Immature natural killer cell (primary cell): ENCODE results near the gene KRTAP6-2. TPM values are rescaled to one million over a fixed set of nuclear protein-coding genes. Genes with fewer than 3 reads are reported as not detected.

Experiments
- DNase-seq, 3 donors: peaks; one replicate each; pipeline ENCODE4 v3.0.0; 2022; ENCODE audit warnings: mixed read lengths in 1 of 3
- H3K27ac Mint-ChIP-seq, 6 donors: one replicate each; pipeline ENCODE4 v1.8.0; 2020; ENCODE audit warnings: mixed read lengths in 6 of 6, mild to moderate bottlenecking in 5 of 6, inconsistent platforms in 4 of 6, moderate library complexity in 3 of 6
- H3K27me3 Mint-ChIP-seq, 3 donors: one replicate each; pipeline ENCODE4 v1.8.0; 2020 to 2021; ENCODE audit warnings: low read depth in 3 of 3, mild to moderate bottlenecking in 3 of 3, mixed read lengths in 3 of 3, moderate library complexity in 3 of 3, inconsistent platforms in 1 of 3
- H3K36me3 Mint-ChIP-seq, 3 donors: one replicate each; pipeline ENCODE4 v1.8.0; 2020; ENCODE audit warnings: mixed read lengths in 3 of 3, inconsistent platforms in 2 of 3, mild to moderate bottlenecking in 2 of 3
- H3K4me1 Mint-ChIP-seq, 2 donors: one replicate each; pipeline ENCODE4 v1.8.0; 2020; ENCODE audit warnings: inconsistent platforms in 2 of 2, mild to moderate bottlenecking in 2 of 2, mixed read lengths in 2 of 2, moderate library complexity in 1 of 2
- H3K4me3 Mint-ChIP-seq, 5 donors: one replicate each; pipeline ENCODE4 v1.8.0; 2020; ENCODE audit warnings: mild to moderate bottlenecking in 5 of 5, mixed read lengths in 5 of 5, inconsistent platforms in 3 of 5, moderate library complexity in 3 of 5
- H3K9me3 Mint-ChIP-seq, 6 donors: one replicate each; pipeline ENCODE4 v1.8.0; 2020; ENCODE audit warnings: mild to moderate bottlenecking in 6 of 6, mixed read lengths in 6 of 6, inconsistent platforms in 4 of 6, moderate library complexity in 3 of 6
- polyA plus RNA-seq, 3 donors: library from polyadenylated mRNA; unstranded; fragments of 300-500 nt; fragmentation: Illumina TruSeq; gene quantifications; one replicate each; pipeline ENCODE4 v1.2.3, GENCODE V29; 2021

KRTAP6-2 gene
- polyA plus RNA-seq, 3 donors from 2014 or later: not detected

DNA sequence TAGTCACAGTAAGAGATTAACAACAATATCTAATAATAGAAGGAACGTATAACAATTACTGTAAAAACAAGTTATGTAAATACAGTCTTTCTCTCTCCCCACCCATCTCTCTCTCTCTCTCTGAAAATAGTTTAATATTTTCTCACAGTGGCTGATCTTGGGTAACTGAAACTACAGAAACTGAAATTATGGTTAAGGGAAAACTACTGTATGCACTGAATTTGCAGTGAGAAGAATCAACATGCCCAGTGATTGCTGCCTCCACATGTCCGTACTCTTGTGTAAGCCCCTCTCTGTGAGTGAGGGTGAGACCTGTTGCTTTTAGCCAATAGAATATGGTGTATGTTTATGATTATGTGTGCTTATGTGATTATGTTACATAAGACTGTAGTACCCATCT lies 13.4 kb upstream of the KRTAP6-2 start:
- Mint-ChIP-seq H3K9me3 (peaks cover 6 to 26% (median 16%) of the 10 kb centered on the region in 6 donors), H3K36me3 (no peaks in the 10 kb centered on the region), H3K4me1 (no peaks in the 10 kb centered on the region), H3K4me3 (no peak overlapping the region), H3K27me3 (peaks cover 0 to 1% (median 0%) of the 10 kb centered on the region in 3 donors), H3K27ac (no peak overlapping the region)
- no peak for DNase-seq

DNA sequence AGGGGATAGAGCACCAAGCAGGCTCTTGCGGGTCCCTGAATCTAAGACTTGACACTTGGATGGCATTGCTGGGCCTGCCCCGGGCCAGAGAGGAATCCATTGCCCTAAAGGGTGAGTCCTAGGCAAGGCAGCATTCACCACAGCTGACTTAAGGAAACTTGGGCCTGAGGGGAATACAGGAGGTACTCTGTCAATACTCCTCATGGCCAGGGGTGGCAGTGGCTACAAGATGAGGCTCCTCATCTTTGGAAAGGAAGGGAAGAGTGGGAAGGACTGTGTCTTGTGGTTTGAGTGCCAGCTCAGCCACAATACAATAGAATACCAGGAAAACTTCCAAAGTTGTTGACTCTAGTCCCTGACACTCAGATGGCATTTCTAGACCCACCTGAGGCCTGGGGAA lies 7.3 kb upstream of the KRTAP6-2 start:
- peaks cover 0 to 3% (median 1%) of the 10 kb centered on the region in 3 donors for H3K27me3 Mint-ChIP-seq
- peaks cover 0 to 3% (median 0%) of the 10 kb centered on the region in 3 donors for H3K36me3 Mint-ChIP-seq
- H3K9me3 Mint-ChIP-seq: peaks cover 11 to 60% (median 24%) of the 10 kb centered on the region in 6 donors
- DNase-seq: no peak
- H3K4me1 Mint-ChIP-seq: no peaks in the 10 kb centered on the region
- H3K4me3 Mint-ChIP-seq: no peak overlapping the region
- H3K27ac Mint-ChIP-seq: no peak overlapping the region

DNA sequence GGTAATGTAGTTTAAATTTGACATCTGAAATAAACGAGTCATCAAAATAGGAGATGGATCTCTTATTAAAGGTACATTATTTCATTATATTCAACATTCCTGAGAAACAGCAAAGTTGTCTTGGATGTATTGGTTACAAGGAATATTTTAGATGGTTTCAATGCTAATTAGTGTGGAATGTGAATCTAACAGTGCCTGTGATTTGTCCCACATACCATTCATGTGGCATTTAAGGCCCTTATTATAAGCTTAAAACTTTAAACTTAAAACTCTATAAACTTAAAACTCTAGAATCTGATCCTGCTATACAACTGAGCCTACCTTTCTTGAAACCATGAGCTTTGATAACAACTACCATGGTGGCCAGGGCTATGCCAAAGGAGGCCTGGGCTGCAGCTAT lies 2.1 kb upstream of the KRTAP6-2 start, which contains the start of gene KRTAP22-1:
TSS of gene KRTAP22-1 (plus strand) at position 301 of the 400 bp plus-strand sequence.
- Mint-ChIP-seq H3K4me3 (no peak within 1 kb of the TSS), H3K9me3 (peaks cover 10 to 57% (median 22%) of the 10 kb centered on the region in 6 donors), H3K27me3 (peaks cover 0 to 3% (median 0%) of the 10 kb centered on the region in 3 donors)

DNA sequence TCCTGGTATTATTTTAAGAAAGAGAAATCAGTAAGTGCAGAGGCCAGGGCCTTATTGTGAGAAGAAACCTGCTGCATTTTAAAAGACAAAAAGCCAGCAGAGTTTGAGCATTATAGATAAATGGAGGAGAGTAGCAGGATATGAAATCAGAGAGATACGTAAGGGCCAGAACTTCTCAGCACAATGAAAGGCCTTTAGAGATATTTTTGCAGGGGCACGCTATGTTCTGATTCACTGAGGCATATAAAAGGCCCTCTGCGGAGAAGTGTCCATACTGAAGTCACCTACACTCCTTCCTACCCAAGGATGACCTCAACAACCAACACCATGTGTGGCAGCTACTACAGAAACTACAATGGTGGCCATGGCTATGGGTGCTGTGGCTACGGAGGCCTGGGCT lies 6.6 kb downstream of the KRTAP6-2 start, which contains the start of gene KRTAP6-3:
TSS of gene KRTAP6-3 (plus strand) at position 301 of the 400 bp plus-strand sequence. CDS start at position 307, 6 bp downstream.
- Mint-ChIP-seq H3K9me3 (peaks cover 3 to 18% (median 9%) of the 10 kb centered on the region in 6 donors), H3K36me3 (peaks cover 0 to 4% (median 0%) of the 10 kb centered on the region in 3 donors), H3K27ac (no peak within 1 kb of the TSS), H3K4me1 (no peaks in the 10 kb centered on the region), H3K27me3 (no peaks in the 10 kb centered on the region), H3K4me3 (no peak within 1 kb of the TSS)
- DNase-seq: no peak

More for the DNA sequence above, 2.1 kb upstream of the KRTAP6-2 start, which contains the start of gene KRTAP22-1:
- DNase-seq: no peak
- Mint-ChIP-seq H3K27ac (no peak within 1 kb of the TSS), H3K36me3 (peaks cover 0 to 4% (median 3%) of the 10 kb centered on the region in 3 donors), H3K4me1 (no peaks in the 10 kb centered on the region)

DNA sequence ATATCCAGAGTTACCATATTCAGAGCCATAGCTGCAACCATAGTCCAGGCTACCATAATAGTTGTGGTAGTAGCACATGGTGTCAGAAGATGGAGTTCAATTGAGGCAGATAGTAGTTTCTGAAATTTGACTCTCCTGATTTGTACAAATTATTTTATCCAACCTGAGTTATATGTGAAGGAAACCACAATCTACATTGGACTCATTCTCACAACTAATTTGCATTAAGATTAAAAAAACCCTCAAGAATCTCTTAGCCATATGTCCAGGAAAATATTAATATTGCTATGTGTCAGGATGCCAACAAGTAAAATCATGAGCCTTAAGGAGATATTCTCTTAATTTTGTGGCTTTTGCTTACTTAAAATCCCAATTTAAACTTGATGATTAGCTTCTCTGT lies 8.4 kb downstream of the KRTAP6-2 start, which contains the start of gene KRTAP22-2:
TSS of gene KRTAP22-2 (minus strand) at position 101 of the 400 bp plus-strand sequence.
- Mint-ChIP-seq H3K4me3 (no peak within 1 kb of the TSS), H3K9me3 (peaks cover 0 to 11% (median 5%) of the 10 kb centered on the region in 6 donors), H3K27ac (no peak within 1 kb of the TSS), H3K27me3 (no peaks in the 10 kb centered on the region), H3K36me3 (no peaks in the 10 kb centered on the region), H3K4me1 (no peaks in the 10 kb centered on the region)
- DNase-seq: no peak

DNA sequence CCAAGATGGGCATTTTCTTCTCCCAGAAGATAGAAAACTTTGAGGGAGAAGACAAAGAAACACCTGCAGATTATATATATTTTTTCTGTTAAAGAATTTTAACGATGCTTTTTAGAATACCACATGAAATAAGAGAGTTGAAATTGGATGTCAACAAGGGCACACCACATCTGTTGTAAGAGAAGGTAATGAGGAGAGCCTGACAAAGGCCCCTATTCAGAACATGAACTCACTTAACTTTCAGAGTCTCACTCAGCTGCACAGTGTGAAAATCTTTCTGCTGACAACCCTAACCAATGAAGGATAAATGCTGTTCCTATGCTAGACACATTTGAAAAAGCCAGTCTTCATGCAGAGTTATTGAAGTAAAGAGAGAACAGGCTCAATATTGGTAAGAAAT lies 15.8 kb downstream of the KRTAP6-2 start:
- H3K27me3 Mint-ChIP-seq: peaks cover 0 to 3% (median 0%) of the 10 kb centered on the region in 3 donors
- H3K27ac Mint-ChIP-seq: no peak overlapping the region
- H3K9me3 Mint-ChIP-seq: peaks cover 4 to 15% (median 12%) of the 10 kb centered on the region in 6 donors
- no peaks in the 10 kb centered on the region for H3K4me1 Mint-ChIP-seq
- no peak for DNase-seq
- H3K4me3 Mint-ChIP-seq: no peak overlapping the region
- no peaks in the 10 kb centered on the region for H3K36me3 Mint-ChIP-seq

DNA sequence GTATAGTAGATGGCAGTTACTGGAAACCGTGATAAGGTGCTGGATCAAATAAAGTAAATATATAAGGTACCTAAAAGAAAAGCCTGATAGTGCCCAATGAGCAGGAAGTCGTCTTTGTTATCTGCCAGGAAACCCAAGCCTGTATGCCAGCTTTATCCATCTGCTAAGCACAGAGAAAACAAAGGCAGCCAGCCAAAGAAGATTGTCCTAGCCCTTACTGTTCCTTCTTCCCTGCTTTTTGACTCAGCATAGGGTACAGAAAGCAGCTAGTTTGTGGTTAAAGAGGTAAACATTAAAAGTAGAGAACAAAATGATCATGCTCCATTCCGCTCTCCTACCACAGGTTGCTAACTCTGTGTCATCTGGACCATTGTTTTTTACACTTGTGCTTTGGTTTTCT lies 18.6 kb downstream of the KRTAP6-2 start:
- Mint-ChIP-seq H3K4me3 (no peak overlapping the region), H3K27ac (no peak overlapping the region), H3K9me3 (peaks cover 6 to 20% (median 15%) of the 10 kb centered on the region in 6 donors), H3K27me3 (peaks cover 0 to 3% (median 0%) of the 10 kb centered on the region in 3 donors), H3K4me1 (no peaks in the 10 kb centered on the region), H3K36me3 (no peaks in the 10 kb centered on the region)
- DNase-seq: no peak

DNA sequence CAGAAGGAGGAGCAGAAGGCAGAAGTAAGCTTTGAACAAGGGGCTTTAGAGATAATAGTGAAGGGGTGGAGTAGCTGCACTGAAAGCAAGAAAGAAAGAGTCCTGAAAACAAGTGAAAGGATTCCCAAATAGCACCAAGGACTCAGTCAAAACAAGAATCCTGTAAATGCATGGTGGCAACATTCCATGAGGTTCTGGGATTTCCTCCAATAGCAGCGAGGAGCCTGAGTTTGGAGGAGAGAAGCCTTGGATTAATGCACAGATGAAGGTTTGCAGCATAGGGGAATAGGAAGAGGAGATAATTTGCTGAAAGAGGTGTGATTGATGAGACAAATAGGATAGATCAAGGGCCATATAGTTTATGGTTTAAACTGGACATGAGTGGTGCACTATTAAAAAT lies 19.4 kb downstream of the KRTAP6-2 start:
- no peaks in the 10 kb centered on the region for H3K36me3 Mint-ChIP-seq
- DNase-seq: no peak

DNA sequence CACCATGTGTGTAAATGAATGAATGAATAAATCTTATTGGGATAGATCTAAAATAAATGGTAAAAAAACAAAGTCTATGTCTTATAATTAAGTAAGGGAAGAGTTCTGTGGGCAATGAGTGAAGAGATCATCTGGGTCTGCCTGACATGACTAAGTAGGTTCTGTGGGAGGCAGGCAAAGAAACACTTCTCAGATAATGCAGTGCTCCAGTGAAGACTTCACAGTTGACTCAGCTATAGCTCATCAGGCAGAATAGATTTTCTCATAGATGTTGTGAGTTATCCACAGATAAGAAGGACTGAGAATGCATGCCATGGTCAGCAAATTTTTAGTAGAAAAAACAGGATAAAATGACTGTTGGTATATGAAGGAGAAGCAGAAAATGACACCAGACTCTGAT lies 20.9 kb downstream of the KRTAP6-2 start:
- Mint-ChIP-seq H3K4me1 (no peaks in the 10 kb centered on the region), H3K27me3 (no peaks in the 10 kb centered on the region), H3K4me3 (no peak overlapping the region), H3K27ac (no peak overlapping the region), H3K9me3 (peaks cover 4 to 14% (median 8%) of the 10 kb centered on the region in 6 donors), H3K36me3 (no peaks in the 10 kb centered on the region)
- no peak for DNase-seq

More for the DNA sequence above, 19.4 kb downstream of the KRTAP6-2 start:
- no peak overlapping the region for H3K27ac Mint-ChIP-seq
- no peak overlapping the region for H3K4me3 Mint-ChIP-seq
- no peaks in the 10 kb centered on the region for H3K27me3 Mint-ChIP-seq
- peaks cover 2 to 15% (median 10%) of the 10 kb centered on the region in 6 donors for H3K9me3 Mint-ChIP-seq
- no peaks in the 10 kb centered on the region for H3K4me1 Mint-ChIP-seq

DNA sequence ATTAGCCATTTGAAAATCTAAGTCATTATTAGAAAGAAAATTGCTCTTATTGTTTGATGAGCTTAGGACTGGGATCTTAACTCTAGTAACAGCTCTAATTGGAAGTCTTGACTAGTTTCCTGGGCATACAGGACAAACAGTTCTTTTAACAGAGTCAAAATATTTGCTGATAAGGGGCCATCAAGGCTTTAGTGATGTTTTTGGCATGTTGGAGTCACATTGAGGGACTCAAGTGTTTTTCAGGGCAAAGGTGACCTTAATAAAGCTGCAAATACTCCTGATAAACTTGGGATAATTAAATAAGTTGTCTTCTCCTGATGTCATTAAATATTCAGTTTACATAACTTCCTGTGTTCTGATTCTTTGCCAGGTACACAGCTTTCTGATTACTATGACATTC lies 31.1 kb downstream of the KRTAP6-2 start:
- no peak overlapping the region for H3K4me3 Mint-ChIP-seq
- no peaks in the 10 kb centered on the region for H3K4me1 Mint-ChIP-seq
- H3K27me3 Mint-ChIP-seq: peaks cover 0 to 2% (median 0%) of the 10 kb centered on the region in 3 donors
- no peak for DNase-seq
- H3K9me3 Mint-ChIP-seq: peaks cover 3 to 24% (median 9%) of the 10 kb centered on the region in 6 donors
- H3K36me3 Mint-ChIP-seq: peaks cover 0 to 3% (median 0%) of the 10 kb centered on the region in 3 donors
- H3K27ac Mint-ChIP-seq: no peak overlapping the region

DNA sequence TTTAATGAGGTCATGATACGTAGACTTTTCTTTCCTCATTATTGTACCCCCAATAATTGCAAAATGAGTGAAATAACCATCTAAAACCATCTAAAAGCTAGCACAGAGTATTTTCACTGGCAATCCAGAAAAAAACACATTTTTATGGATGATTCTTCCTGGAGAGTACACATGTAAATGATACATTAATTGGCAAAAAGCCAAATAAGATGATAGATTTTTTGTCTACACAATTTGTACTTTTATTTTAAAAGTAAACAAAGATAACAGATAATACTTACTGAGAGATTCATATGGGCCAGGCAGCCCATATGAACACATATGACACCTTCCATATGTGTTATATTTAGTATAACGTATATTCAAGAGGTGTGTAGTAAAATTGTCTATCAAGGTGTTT lies 35.1 kb downstream of the KRTAP6-2 start:
- H3K27ac Mint-ChIP-seq: no peak overlapping the region
- DNase-seq: no peak
- peaks cover 0 to 3% (median 0%) of the 10 kb centered on the region in 3 donors for H3K36me3 Mint-ChIP-seq
- H3K4me3 Mint-ChIP-seq: no peak overlapping the region
- H3K9me3 Mint-ChIP-seq: peaks cover 2 to 24% (median 8%) of the 10 kb centered on the region in 6 donors
- no peaks in the 10 kb centered on the region for H3K4me1 Mint-ChIP-seq
- H3K27me3 Mint-ChIP-seq: peaks cover 0 to 1% (median 0%) of the 10 kb centered on the region in 3 donors

DNA sequence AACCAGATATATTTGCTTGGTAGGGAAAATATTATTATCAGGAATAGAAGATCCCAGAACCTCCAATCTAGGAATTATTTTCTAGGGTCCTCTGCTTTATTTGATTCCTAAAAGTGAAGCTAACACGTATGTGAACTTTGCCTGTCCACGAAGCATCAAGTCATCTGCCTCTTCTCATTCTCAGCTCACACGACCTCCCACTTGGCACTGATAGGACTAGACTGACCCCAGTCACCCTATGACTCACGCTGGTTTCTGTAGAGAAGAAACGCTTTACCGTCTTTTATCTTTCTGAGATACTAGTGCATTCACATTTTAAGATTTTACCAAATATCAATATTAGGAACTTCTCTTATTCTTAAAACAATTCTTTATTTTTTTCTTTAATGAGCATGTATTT lies 35.6 kb downstream of the KRTAP6-2 start:
- H3K4me1 Mint-ChIP-seq: no peaks in the 10 kb centered on the region

DNA sequence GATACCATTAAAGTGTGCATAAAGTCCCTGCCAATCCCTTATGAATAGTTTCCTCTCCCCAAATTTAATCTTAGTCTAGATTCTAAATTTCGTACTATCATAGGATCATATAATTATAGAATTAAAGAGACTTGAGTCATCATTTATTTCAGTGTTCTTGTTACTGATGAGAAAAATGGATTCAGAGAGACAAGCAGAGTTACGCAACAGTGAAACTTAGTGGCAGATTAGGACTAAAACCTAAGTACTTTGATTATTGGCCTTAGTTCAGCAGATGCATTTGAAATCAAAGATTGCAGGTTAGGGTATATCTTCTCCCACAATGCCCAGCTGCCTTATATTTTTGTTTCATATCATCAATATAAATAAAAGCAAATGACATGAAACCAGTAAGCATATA lies 36.7 kb downstream of the KRTAP6-2 start:
- Mint-ChIP-seq H3K27ac (no peak overlapping the region), H3K27me3 (peaks cover 0 to 1% (median 0%) of the 10 kb centered on the region in 3 donors), H3K4me1 (no peaks in the 10 kb centered on the region), H3K36me3 (peaks cover 0 to 3% (median 0%) of the 10 kb centered on the region in 3 donors), H3K4me3 (no peak overlapping the region), H3K9me3 (peaks cover 3 to 23% (median 9%) of the 10 kb centered on the region in 6 donors)
- no peak for DNase-seq

More for the DNA sequence above, 35.6 kb downstream of the KRTAP6-2 start:
- no peak overlapping the region for H3K27ac Mint-ChIP-seq
- H3K27me3 Mint-ChIP-seq: peaks cover 0 to 1% (median 0%) of the 10 kb centered on the region in 3 donors
- no peak for DNase-seq
- no peak overlapping the region for H3K4me3 Mint-ChIP-seq
- peaks cover 2 to 23% (median 8%) of the 10 kb centered on the region in 6 donors for H3K9me3 Mint-ChIP-seq
- H3K36me3 Mint-ChIP-seq: peaks cover 0 to 3% (median 0%) of the 10 kb centered on the region in 3 donors

DNA sequence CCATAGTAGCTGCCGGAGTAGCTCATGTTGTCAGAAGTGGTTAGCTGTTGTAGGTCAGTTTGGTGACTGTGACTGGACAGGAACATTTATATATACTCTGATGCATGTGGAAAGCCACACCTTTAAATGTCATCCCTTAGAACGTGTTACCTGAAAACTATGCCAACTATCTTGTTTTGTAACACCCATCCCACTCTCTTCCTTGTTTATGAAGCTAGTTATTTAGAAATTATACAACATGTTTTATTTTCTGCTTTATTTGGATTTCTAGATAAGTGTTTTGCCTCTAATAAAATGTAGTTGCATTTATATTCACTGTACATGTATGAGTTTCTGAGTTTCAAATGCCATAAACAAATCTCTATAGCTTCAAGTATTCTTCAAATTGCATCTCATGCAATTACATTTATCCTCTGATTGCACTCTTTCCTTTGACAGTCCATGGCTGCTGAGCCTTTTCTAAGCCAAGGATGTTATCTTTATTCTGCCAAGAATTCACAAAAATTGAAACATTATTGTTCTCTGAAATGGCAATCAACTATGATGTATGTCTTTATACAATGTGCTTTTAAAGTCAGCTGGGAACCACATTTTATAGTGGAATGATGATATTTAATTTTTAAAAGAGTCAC lies 37.3 kb downstream of the KRTAP6-2 start, which contains the start of gene KRTAP19-7:
TSS of gene KRTAP19-7 (minus strand) at position 51 of the 632 bp plus-strand sequence. CDS start at position 26, 25 bp downstream.
- Mint-ChIP-seq H3K27ac (no peak within 1 kb of the TSS), H3K9me3 (peaks cover 3 to 23% (median 9%) of the 10 kb centered on the region in 6 donors), H3K4me3 (no peak within 1 kb of the TSS), H3K27me3 (peaks cover 0 to 1% (median 0%) of the 10 kb centered on the region in 3 donors), H3K36me3 (peaks cover 0 to 3% (median 0%) of the 10 kb centered on the region in 3 donors), H3K4me1 (no peaks in the 10 kb centered on the region)
- no peak for DNase-seq
